ENCODE data around the gene DCAF5.

- TF ChIP-seq EZH2 (IDR thresholded peaks at IDR 0.05) (no peak), POLR2AphosphoS5 (IDR thresholded peaks at IDR 0.05; ENCODE audit: borderline replicate concordance, low read depth, low read length) (no peak)
These were observed 11.4 kb downstream of the DCAF5 start for GRCh38 chr14:69141550-69141949.

Measured in SK-N-MC (cell line).